Measurements from ENCODE around the gene SARS1. TPM values are rescaled to one million over a fixed set of nuclear protein-coding genes. Genes with fewer than 3 reads are reported as not detected.

The SARS1 gene
- total and polyA plus RNA-seq, 2 experiments from 2014 or later: 158 to 180 TPM

DNA sequence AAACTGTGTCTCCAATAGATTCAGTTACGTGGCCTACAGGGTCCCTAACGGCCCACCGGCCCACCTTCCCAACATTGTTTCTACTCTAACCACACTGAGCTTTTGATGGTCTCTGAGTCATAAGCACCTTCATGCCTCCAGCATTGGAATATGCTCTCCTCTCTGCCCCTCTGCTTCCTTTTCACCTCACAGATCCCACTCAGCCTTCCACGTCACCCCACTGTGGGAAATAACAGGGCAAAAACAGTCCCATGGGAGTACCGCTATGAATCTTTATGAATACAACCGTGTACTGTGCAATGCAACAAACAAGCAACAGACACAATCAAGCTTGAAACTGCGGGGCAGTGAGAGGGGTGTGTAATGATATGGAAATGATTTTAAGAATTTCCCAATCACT, 5.3 kb upstream of the SARS1 start:
- no peaks in the 10 kb centered on the region for H3K79me2 ChIP-seq

DNA sequence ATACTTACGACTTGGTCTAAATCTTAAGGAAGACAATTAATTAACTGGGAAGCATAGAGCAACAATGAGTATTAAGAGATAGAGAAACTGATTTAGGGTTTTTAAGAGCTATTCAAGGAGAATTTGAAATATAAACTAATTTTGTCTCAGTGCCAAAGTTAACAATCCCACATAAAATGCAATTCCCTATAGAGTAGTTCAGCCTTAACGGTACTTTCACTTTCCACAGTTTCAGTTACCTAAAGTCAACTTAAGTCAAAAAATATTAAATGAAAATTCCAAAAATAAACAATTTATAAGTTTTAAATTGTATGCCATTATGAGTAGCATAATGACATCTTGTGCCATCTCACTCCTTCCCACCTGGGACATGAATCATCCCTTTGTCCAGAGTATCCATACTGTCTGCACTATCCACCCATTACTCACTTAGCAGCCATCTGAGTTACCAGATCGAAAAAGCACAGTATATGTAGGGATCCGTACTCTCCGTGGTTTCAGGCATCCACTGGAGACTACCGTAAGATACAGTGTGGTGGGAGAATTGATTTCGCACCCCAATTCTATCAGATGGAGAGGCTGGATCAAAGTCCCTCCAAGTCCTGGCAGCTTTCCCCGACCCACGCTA, 4.8 kb upstream of the SARS1 start:
- Histone ChIP-seq H3K27ac (no peak overlapping the region), H3K27me3 (no peaks in the 10 kb centered on the region), H3K4me3 (no peak overlapping the region), H3K9me3 (ENCODE audit: low read depth) (no peaks in the 10 kb centered on the region), H2AFZ (no peak overlapping the region), H3K9me2 (replicated peaks; ENCODE audit: insufficient read depth) (no peaks in the 10 kb centered on the region), H4K20me1 (ENCODE audit: insufficient read depth, poor library complexity, severe bottlenecking) (no peaks in the 10 kb centered on the region), H3K4me1 (ENCODE audit: insufficient read depth) (peaks cover 5% of the 10 kb centered on the region), H3K36me3 (replicated peaks; ENCODE audit: insufficient read depth, low read depth) (no peaks in the 10 kb centered on the region), H3K79me2 (no peaks in the 10 kb centered on the region), H3K4me2 (no peak overlapping the region)
- TF ChIP-seq, protein P1, sequence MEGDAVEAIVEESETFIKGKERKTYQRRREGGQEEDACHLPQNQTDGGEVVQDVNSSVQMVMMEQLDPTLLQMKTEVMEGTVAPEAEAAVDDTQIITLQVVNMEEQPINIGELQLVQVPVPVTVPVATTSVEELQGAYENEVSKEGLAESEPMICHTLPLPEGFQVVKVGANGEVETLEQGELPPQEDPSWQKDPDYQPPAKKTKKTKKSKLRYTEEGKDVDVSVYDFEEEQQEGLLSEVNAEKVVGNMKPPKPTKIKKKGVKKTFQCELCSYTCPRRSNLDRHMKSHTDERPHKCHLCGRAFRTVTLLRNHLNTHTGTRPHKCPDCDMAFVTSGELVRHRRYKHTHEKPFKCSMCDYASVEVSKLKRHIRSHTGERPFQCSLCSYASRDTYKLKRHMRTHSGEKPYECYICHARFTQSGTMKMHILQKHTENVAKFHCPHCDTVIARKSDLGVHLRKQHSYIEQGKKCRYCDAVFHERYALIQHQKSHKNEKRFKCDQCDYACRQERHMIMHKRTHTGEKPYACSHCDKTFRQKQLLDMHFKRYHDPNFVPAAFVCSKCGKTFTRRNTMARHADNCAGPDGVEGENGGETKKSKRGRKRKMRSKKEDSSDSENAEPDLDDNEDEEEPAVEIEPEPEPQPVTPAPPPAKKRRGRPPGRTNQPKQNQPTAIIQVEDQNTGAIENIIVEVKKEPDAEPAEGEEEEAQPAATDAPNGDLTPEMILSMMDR (IDR thresholded peaks at IDR 0.05; ENCODE audit: poor library complexity): no peak
- TF ChIP-seq EZH2 (IDR thresholded peaks at IDR 0.05; ENCODE audit: borderline replicate concordance) (no peak), EZH2phosphoT487 (IDR thresholded peaks at IDR 0.05; ENCODE audit: low read depth, severe bottlenecking, unreplicated experiment) (no peak)
- 79% methylated on average over 9 of the region's 9 CpGs for WGBS (ENCODE audit: low lambda C conversion rate, missing lambda C conversion rate)
- no peak for DNase-seq (ENCODE audit: low spot score)

More for the DNA sequence above, 5.3 kb upstream of the SARS1 start:
- Histone ChIP-seq H3K4me2 (no peak overlapping the region), H3K9me3 (ENCODE audit: low read depth) (no peaks in the 10 kb centered on the region), H2AFZ (no peak overlapping the region), H3K36me3 (replicated peaks; ENCODE audit: insufficient read depth, low read depth) (no peaks in the 10 kb centered on the region), H4K20me1 (ENCODE audit: insufficient read depth, poor library complexity, severe bottlenecking) (no peaks in the 10 kb centered on the region), H3K9me2 (replicated peaks; ENCODE audit: insufficient read depth) (no peaks in the 10 kb centered on the region), H3K4me1 (ENCODE audit: insufficient read depth) (peaks cover 4% of the 10 kb centered on the region), H3K27ac (no peak overlapping the region), H3K4me3 (no peak overlapping the region), H3K27me3 (no peaks in the 10 kb centered on the region)
- no peak for DNase-seq (ENCODE audit: low spot score)
- 89% methylated on average over 7 of the region's 7 CpGs for WGBS (ENCODE audit: low lambda C conversion rate, missing lambda C conversion rate)
- TF ChIP-seq EZH2 (IDR thresholded peaks at IDR 0.05; ENCODE audit: borderline replicate concordance): no peak
- TF ChIP-seq EZH2phosphoT487 (IDR thresholded peaks at IDR 0.05; ENCODE audit: low read depth, severe bottlenecking, unreplicated experiment): no peak
- TF ChIP-seq, protein P1 (IDR thresholded peaks at IDR 0.05; ENCODE audit: poor library complexity): no peak

DNA sequence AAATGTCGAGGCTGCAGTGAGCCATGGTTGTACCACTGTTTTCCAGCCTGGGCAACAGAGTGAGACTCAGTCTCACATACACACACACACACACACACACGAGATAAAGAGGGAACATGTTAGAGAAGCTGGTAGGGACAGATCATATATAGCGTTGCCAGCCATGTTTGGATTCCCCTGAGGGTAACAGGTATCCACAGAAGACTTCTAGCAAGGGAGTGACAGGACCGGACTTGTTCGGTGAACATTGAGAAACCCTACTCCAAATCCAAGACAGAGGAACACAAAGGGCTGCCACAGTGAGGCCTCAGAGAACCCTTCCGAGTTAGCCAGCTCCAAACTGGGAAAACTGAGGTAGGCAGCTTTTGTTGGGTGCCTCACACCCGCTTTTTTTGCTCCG, 3.7 kb upstream of the SARS1 start:
- H3K27ac ChIP-seq: no peak overlapping the region
- H4K20me1 ChIP-seq (ENCODE audit: insufficient read depth, poor library complexity, severe bottlenecking): no peaks in the 10 kb centered on the region
- H3K9me2 ChIP-seq (replicated peaks; ENCODE audit: insufficient read depth): no peaks in the 10 kb centered on the region
- H3K9me3 ChIP-seq (ENCODE audit: low read depth): no peaks in the 10 kb centered on the region
- H3K36me3 ChIP-seq (replicated peaks; ENCODE audit: insufficient read depth, low read depth): no peaks in the 10 kb centered on the region
- no peaks in the 10 kb centered on the region for H3K27me3 ChIP-seq
- TF ChIP-seq EZH2 (IDR thresholded peaks at IDR 0.05; ENCODE audit: borderline replicate concordance) (no peak), EZH2phosphoT487 (IDR thresholded peaks at IDR 0.05; ENCODE audit: low read depth, severe bottlenecking, unreplicated experiment) (no peak)
- TF ChIP-seq, protein P1 (IDR thresholded peaks at IDR 0.05; ENCODE audit: poor library complexity): no peak
- WGBS (ENCODE audit: low lambda C conversion rate, missing lambda C conversion rate): 92% methylated on average over 8 of the region's 8 CpGs
- no peak overlapping the region for H2AFZ ChIP-seq
- H3K4me2 ChIP-seq: no peak overlapping the region
- H3K79me2 ChIP-seq: peaks cover 8% of the 10 kb centered on the region
- peaks cover 5% of the 10 kb centered on the region for H3K4me1 ChIP-seq (ENCODE audit: insufficient read depth)
- H3K4me3 ChIP-seq: no peak overlapping the region
- DNase-seq (ENCODE audit: low spot score): no peak

Data from hepatocyte (in vitro differentiated cells).